SH-SY5Y (cell line): Measurements from ENCODE around the gene BTBD9.

Experiments
- GATA2 ChIP-seq: IDR thresholded peaks from 2 replicates; pipeline ENCODE4 v1.6.1; 2011; ENCODE audit warnings: mild to moderate bottlenecking, low read depth, low read length
- GATA3 ChIP-seq: IDR thresholded peaks from 2 replicates; pipeline ENCODE4 v1.6.1; 2011; ENCODE audit warnings: low read depth, mild to moderate bottlenecking, low read length, moderate library complexity

GRCh38 chr6:38555606-38556005 lies 84.1 kb downstream of the BTBD9 start:
- TF ChIP-seq GATA2 (no peak), GATA3 (no peak)
